22Rv1 (cell line): ENCODE data around the gene MAP4K4.

ENCODE experiments used
- ZFX ChIP-seq: fragments of 450-650 bp; IDR thresholded peaks from 2 replicates; pipeline ENCODE4 v1.6.1; 2017; ENCODE audit warnings: antibody characterized with exemption, borderline replicate concordance
- TF ChIP-seq, protein P1 (sequence below): fragments of 450-650 bp; IDR thresholded peaks from 2 replicates; pipeline ENCODE4 v1.5.1; 2017; ENCODE audit warnings: mild to moderate bottlenecking

DNA sequence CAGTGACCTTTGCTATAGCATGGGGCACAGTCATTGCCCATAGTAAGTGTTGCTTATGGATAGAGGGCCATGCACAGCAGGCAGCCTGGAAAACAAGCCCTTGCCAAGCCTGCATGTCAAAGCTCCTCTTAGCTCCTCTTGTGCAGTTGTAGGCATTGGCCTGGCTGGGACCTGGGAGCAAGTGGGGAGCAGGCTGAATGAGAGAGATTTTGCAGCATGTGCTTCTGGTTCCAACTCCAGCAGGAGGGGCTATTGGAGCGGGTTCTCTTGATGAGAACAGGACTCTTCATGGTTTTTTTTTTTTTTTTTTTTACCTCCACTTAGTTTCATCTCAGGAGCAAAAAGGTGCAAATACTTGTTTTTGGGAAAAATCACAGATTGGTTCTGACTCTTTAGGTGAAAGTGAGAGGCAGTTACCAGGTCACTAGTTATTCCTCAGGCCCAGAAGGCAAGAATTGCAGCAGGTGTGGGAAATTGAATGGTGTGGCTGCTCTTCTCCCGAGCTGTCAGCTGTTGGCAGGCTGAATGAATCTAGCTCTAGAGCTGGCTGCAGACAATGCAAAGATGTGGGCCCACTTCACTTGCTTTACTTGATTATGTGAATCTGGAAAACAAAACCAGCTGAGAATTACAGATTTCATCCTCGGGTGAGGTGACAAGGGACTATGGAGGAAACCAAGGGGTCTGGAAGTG, 95.9 kb downstream of the MAP4K4 start:
- TF ChIP-seq, protein P1, sequence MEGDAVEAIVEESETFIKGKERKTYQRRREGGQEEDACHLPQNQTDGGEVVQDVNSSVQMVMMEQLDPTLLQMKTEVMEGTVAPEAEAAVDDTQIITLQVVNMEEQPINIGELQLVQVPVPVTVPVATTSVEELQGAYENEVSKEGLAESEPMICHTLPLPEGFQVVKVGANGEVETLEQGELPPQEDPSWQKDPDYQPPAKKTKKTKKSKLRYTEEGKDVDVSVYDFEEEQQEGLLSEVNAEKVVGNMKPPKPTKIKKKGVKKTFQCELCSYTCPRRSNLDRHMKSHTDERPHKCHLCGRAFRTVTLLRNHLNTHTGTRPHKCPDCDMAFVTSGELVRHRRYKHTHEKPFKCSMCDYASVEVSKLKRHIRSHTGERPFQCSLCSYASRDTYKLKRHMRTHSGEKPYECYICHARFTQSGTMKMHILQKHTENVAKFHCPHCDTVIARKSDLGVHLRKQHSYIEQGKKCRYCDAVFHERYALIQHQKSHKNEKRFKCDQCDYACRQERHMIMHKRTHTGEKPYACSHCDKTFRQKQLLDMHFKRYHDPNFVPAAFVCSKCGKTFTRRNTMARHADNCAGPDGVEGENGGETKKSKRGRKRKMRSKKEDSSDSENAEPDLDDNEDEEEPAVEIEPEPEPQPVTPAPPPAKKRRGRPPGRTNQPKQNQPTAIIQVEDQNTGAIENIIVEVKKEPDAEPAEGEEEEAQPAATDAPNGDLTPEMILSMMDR, result no peak
- no peak for TF ChIP-seq ZFX
